NOMO-1 (cell line): ENCODE data around the gene NUP153.
"Not testable (repeated sequence)": the region's sequence is repeated elsewhere in the genome, so short reads cannot be mapped to it uniquely, and the experiment has no call there.

Source experiments
- DNase-seq, 2 experiments: peaks; one replicate each; lab custom pipeline; 2025; ENCODE audit not compliant: unreplicated experiment in 2 of 2; lab: John Stamatoyannopoulos, UW

NUP153 gene

GRCh38 chr6:17706580-17707370 lies at the start of gene NUP153:
Gene NUP153 (minus strand): TSS chr6:17706925. CDS start chr6:17706387, 538 bp downstream.
- peak; percentile 94 to 95 for DNase-seq

GRCh38 chr6:17754254-17754653 lies 47.5 kb upstream of the NUP153 start:
- DNase-seq = no peak

- DNase-seq = not testable (repeated sequence)
Measured at GRCh38 chr6:17745324-17745723, 38.6 kb upstream of the NUP153 start.

- DNase-seq = not testable (repeated sequence)
Measured at GRCh38 chr6:17744757-17745308, 38.1 kb upstream of the NUP153 start.

- no peak for DNase-seq
Measured at GRCh38 chr6:17744019-17744756, 37.5 kb upstream of the NUP153 start.

- peak in 1 of 2 experiments; percentile 24 for DNase-seq
Measured at GRCh38 chr6:17741507-17741906, 34.8 kb upstream of the NUP153 start.

GRCh38 chr6:17740559-17741220 lies 34.0 kb upstream of the NUP153 start:
- DNase-seq = no peak

- DNase-seq = no peak
Measured at GRCh38 chr6:17737704-17738252, 31.1 kb upstream of the NUP153 start.

GRCh38 chr6:17735311-17735710 lies 28.6 kb upstream of the NUP153 start:
- DNase-seq = not testable (repeated sequence)

- DNase-seq = no peak
Measured at GRCh38 chr6:17730078-17730704, 23.5 kb upstream of the NUP153 start.

- DNase-seq = no peak
Measured at GRCh38 chr6:17729223-17730077, 22.7 kb upstream of the NUP153 start.

GRCh38 chr6:17728551-17729222 lies 22.0 kb upstream of the NUP153 start:
- no peak for DNase-seq

GRCh38 chr6:17725083-17725482 lies 18.4 kb upstream of the NUP153 start:
- DNase-seq = no peak

- no peak for DNase-seq
Measured at GRCh38 chr6:17724341-17724740, 17.6 kb upstream of the NUP153 start.

- DNase-seq = no peak
Measured at GRCh38 chr6:17721671-17722070, 14.9 kb upstream of the NUP153 start.

- DNase-seq = no peak
Measured at GRCh38 chr6:17719323-17720041, 12.8 kb upstream of the NUP153 start.

- DNase-seq = no peak
Measured at GRCh38 chr6:17716221-17716620, 9.5 kb upstream of the NUP153 start.
